Uterus (tissue), 4 donors: ENCODE results near the gene ERGIC1. TPM values are rescaled to one million over a fixed set of nuclear protein-coding genes. Genes with fewer than 3 reads are reported as not detected.

ENCODE experiments used
- DNase-seq, 2 donors: peaks; one replicate each; pipeline ENCODE4 v3.0.0-alpha.2; 2019 to 2020
- H3K27ac ChIP-seq, 2 donors: fragments of 200-600 bp; sonication (generic); 1 replicate in 1 of 2; 2 replicates in 1 of 2; pipeline ENCODE4 v1.5.1; 2016 to 2018
- H3K27me3 ChIP-seq, 2 donors: fragments of 200-600 bp; sonication (generic); one replicate each; pipeline ENCODE4 v1.5.1; 2018 to 2019; ENCODE audit warnings: control low read depth in 1 of 2
- H3K36me3 ChIP-seq, 2 donors: fragments of 200-600 bp; sonication (generic); one replicate each; pipeline ENCODE4 v1.5.1; 2019; ENCODE audit warnings: control low read depth in 1 of 2
- H3K4me1 ChIP-seq, 2 donors: fragments of 200-600 bp; sonication (generic); one replicate each; pipeline ENCODE4 v1.5.1; 2018 to 2019; ENCODE audit warnings: control low read depth in 1 of 2
- H3K4me3 ChIP-seq, 2 donors: fragments of 200-600 bp; sonication (generic); 1 replicate in 1 of 2; 2 replicates in 1 of 2; pipeline ENCODE4 v1.5.1; 2018 to 2019; ENCODE audit warnings: mild to moderate bottlenecking in 1 of 2
- H3K9me3 ChIP-seq, 2 donors: fragments of 200-600 bp; sonication (generic); one replicate each; pipeline ENCODE4 v1.5.1; 2019; ENCODE audit warnings: control low read depth in 1 of 2
- CTCF ChIP-seq, 4 experiments: fragments of 200-600 bp in 2 of 4; fragments of 450-650 bp in 2 of 4; sonication (generic) in 2 of 4; IDR thresholded peaks; one replicate each; pipeline ENCODE4 v1.5.1; 2016 to 2019; ENCODE audit warnings: antibody characterized with exemption in 4 of 4, mild to moderate bottlenecking in 2 of 4, moderate library complexity in 1 of 4
- POLR2A ChIP-seq, 2 donors: fragments of 450-650 bp; IDR thresholded peaks; one replicate each; pipeline ENCODE4 v1.6.1; 2016; ENCODE audit warnings: antibody characterized with exemption in 2 of 2, mild to moderate bottlenecking in 1 of 2, moderate library complexity in 1 of 2
- intact Hi-C: fragments of 100-400 bp; cut with DNase I; formaldehyde crosslinking; loops from one replicate; pipeline ENCODE4 v1.15.1; 2023; ENCODE audit warnings: low total_unique reads
- total RNA-seq, 4 donors: library from RNA; depleted of rRNA in 3 of 4; stranded (reverse); fragments of >200 nt in 3 of 4; gene quantifications; one replicate each; pipeline versions ENCODE4 v1.1.0 to v1.2.4, GENCODE V29; 2014 to 2023
- donor health status: DM: yes; HTN: yes; CAD: no.

Gene ERGIC1
- total RNA-seq, 4 donors from 2014 or later: 34.8 to 130 (median 67.7) TPM

DNA sequence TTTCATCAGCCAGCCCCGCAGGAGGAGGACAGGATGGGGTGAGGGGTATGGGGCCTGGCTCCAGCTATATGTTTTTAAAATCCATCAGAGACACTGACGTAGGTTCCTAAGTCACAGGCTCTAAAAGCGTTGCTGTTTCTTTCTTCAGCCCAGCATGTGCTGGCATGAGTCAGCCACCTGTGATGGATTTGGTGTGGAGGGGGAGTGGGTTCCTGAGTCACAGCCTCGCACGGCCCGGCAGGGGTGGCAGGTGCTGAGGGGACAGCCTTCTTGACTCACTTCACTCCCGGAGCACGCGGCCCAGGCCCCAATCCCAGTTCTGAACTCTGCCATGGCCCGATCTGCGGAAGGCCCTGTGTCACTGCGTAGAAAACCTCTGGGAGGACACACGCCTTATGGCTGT lies 86.4 kb downstream of the ERGIC1 start:
- no peaks in the 10 kb centered on the region for H3K36me3 ChIP-seq
- intact Hi-C loops: no loop called here

GRCh38 chr5:172920995-172921394 lies 86.9 kb downstream of the ERGIC1 start:
- no peaks in the 10 kb centered on the region for H3K9me3 ChIP-seq
- no peak for DNase-seq
- intact Hi-C loops: no loop called here
- TF ChIP-seq CTCF (IDR thresholded peaks at IDR 0.05) (no peak), POLR2A (IDR thresholded peaks at IDR 0.05) (no peak)
- no peaks in the 10 kb centered on the region for H3K36me3 ChIP-seq
- no peak overlapping the region for H3K4me3 ChIP-seq
- no peaks in the 10 kb centered on the region for H3K4me1 ChIP-seq
- no peaks in the 10 kb centered on the region for H3K27me3 ChIP-seq
- H3K27ac ChIP-seq: peak overlapping the region; percentile 72 to 77

More for the DNA sequence above, 86.4 kb downstream of the ERGIC1 start:
- H3K4me3 ChIP-seq: no peak overlapping the region
- H3K4me1 ChIP-seq: no peaks in the 10 kb centered on the region
- DNase-seq: peak; percentile 66 to 88
- TF ChIP-seq CTCF (IDR thresholded peaks at IDR 0.05) (no peak), POLR2A (IDR thresholded peaks at IDR 0.05) (peak in 1 of 2 donors; percentile 12)
- no peaks in the 10 kb centered on the region for H3K9me3 ChIP-seq
- peak overlapping the region; percentile 72 to 77 for H3K27ac ChIP-seq
- no peaks in the 10 kb centered on the region for H3K27me3 ChIP-seq

- no peak overlapping the region for H3K4me3 ChIP-seq
- no peaks in the 10 kb centered on the region for H3K27me3 ChIP-seq
- no peak for TF ChIP-seq CTCF (IDR thresholded peaks at IDR 0.05)
- no peak for TF ChIP-seq POLR2A (IDR thresholded peaks at IDR 0.05)
- intact Hi-C loops: no loop called here
- no peaks in the 10 kb centered on the region for H3K4me1 ChIP-seq
- no peak for DNase-seq
- no peaks in the 10 kb centered on the region for H3K9me3 ChIP-seq
- H3K36me3 ChIP-seq: no peaks in the 10 kb centered on the region
- H3K27ac ChIP-seq: no peak overlapping the region
Measured at GRCh38 chr5:172921906-172922305, 87.9 kb downstream of the ERGIC1 start.

DNA sequence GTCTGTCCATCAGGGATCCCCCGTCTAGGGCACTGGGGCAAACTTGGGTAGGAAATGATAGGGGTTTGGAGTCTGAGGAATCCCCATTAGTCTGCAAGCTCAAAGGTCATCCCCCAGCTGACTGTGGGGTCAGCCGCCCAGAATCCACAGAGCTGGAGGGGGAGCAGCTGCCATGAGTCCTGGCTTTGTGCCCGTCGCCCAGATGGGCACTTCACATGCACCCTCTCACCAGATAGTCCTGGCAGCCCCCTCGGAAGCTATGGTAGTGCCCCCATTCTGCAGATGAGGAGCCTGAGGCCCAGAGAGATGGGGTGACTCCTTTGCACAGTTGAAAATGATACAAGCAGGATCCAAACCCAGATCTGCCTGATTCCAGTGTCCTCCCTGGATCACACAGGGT lies 89.5 kb downstream of the ERGIC1 start:
- no peak overlapping the region for H3K27ac ChIP-seq

More for the DNA sequence above, 89.5 kb downstream of the ERGIC1 start:
- no peaks in the 10 kb centered on the region for H3K36me3 ChIP-seq
- no peak overlapping the region for H3K4me3 ChIP-seq
- intact Hi-C loops: no loop called here
- no peaks in the 10 kb centered on the region for H3K9me3 ChIP-seq
- no peaks in the 10 kb centered on the region for H3K4me1 ChIP-seq
- no peaks in the 10 kb centered on the region for H3K27me3 ChIP-seq
- TF ChIP-seq POLR2A (IDR thresholded peaks at IDR 0.05) (no peak), CTCF (IDR thresholded peaks at IDR 0.05) (no peak)
- DNase-seq: no peak
